H1 (cell line): Measurements from ENCODE around the gene ELAVL1. TPM values are rescaled to one million over a fixed set of nuclear protein-coding genes. Genes with fewer than 3 reads are reported as not detected.

ENCODE experiments used
- CTCF ChIA-PET: fragments of 300-600 bp; sonication (Branson Sonifier 250); formaldehyde crosslinking; loops from one replicate; lab custom pipeline; 2021; ENCODE audit not compliant: partially characterized antibody; lab: Charles Lee
- POLR2A ChIA-PET: fragments of 300-600 bp; sonication (Branson Sonifier 250); formaldehyde crosslinking; loops from one replicate; lab custom pipeline; 2021; ENCODE audit warnings: inconsistent platforms; ENCODE audit not compliant: partially characterized antibody; lab: Charles Lee
- DNase-seq, 2 experiments: peaks; one replicate each; pipeline versions ENCODE4 v3.0.0 to v3.0.0-alpha.2; 2010 to 2022; ENCODE audit warnings: low spot score in 2 of 2, low read depth in 1 of 2, mixed read lengths in 1 of 2
- FAIRE-seq: peaks from 2 replicates; lab custom pipeline; 2011; peaks lifted over from hg19 to GRCh38; lab: Jason Lieb, UNC
- H2AFZ ChIP-seq: 2 replicates; pipeline ENCODE4 v1.8.1; 2012; ENCODE audit warnings: low read length, inconsistent platforms
- H2AK5ac ChIP-seq: 2 replicates; pipeline ENCODE4 v1.6.1; 2013; ENCODE audit warnings: low read depth, low read length
- H2BK120ac ChIP-seq: replicated peaks from 2 replicates; pipeline ENCODE3; 2013; ENCODE audit warnings: low read depth, low read length, inconsistent platforms
- H2BK12ac ChIP-seq: 2 replicates; pipeline ENCODE4 v1.6.1; 2013; ENCODE audit warnings: low read depth, low read length
- H2BK15ac ChIP-seq: 2 replicates; pipeline ENCODE4 v1.6.1; 2013; ENCODE audit warnings: low read length
- H2BK20ac ChIP-seq: 2 replicates; pipeline ENCODE4 v1.6.1; 2013; ENCODE audit warnings: low read length
- H2BK5ac ChIP-seq: 2 replicates; pipeline ENCODE4 v1.6.1; 2013; ENCODE audit warnings: low read depth, low read length
- H3K14ac ChIP-seq: 2 replicates; pipeline ENCODE4 v1.6.1; 2013; ENCODE audit warnings: inconsistent platforms; ENCODE audit not compliant: insufficient read length
- H3K18ac ChIP-seq: 2 replicates; pipeline ENCODE4 v1.6.1; 2013; ENCODE audit warnings: low read length; ENCODE audit errors: extremely low read depth
- H3K23ac ChIP-seq: 2 replicates; pipeline ENCODE4 v1.6.1; 2013; ENCODE audit warnings: inconsistent platforms; ENCODE audit not compliant: insufficient read length
- H3K23me2 ChIP-seq: 2 replicates; pipeline ENCODE4 v1.6.1; 2013; ENCODE audit warnings: low read depth, low read length
- H3K27ac ChIP-seq: 2 replicates; pipeline ENCODE4 v1.6.1; 2011; ENCODE audit warnings: low read depth, low read length, inconsistent platforms
- H3K27me3 ChIP-seq, 4 experiments: replicated peaks in 1 of 4; 1 replicate in 1 of 4; 2 replicates in 3 of 4; pipeline versions ENCODE4 v1.6.1 to v1.8.1; 2011 to 2013; ENCODE audit warnings: low read length in 3 of 4, mild to moderate bottlenecking in 3 of 4, inconsistent platforms in 2 of 4, mixed read lengths in 2 of 4, moderate library complexity in 1 of 4; ENCODE audit not compliant: control insufficient read depth in 3 of 4, insufficient read depth in 3 of 4; ENCODE audit errors: extremely low read depth in 1 of 4
- H3K36me3 ChIP-seq, 4 experiments: 2 replicates each; pipeline versions ENCODE4 v1.6.1 to v1.8.1; 2011 to 2013; ENCODE audit warnings: mild to moderate bottlenecking in 4 of 4, low read length in 3 of 4, moderate library complexity in 2 of 4, control low read depth in 1 of 4, inconsistent platforms in 1 of 4; ENCODE audit not compliant: insufficient read depth in 4 of 4, control insufficient read depth in 2 of 4
- H3K4ac ChIP-seq: replicated peaks from 2 replicates; pipeline ENCODE3; 2013; ENCODE audit warnings: low read length, low read depth, mixed read lengths, inconsistent platforms; ENCODE audit not compliant: insufficient read length
- H3K4me1 ChIP-seq, 4 experiments: replicated peaks in 1 of 4; 1 replicate in 1 of 4; 2 replicates in 3 of 4; pipeline versions ENCODE4 v1.6.1 to v1.8.1; 2011 to 2013; ENCODE audit warnings: low read length in 3 of 4, inconsistent platforms in 2 of 4, mixed read lengths in 1 of 4; ENCODE audit not compliant: insufficient read depth in 4 of 4, control insufficient read depth in 3 of 4
- H3K4me2 ChIP-seq, 2 experiments: 2 replicates each; pipeline versions ENCODE4 v1.6.1 to v1.8.1; 2011 to 2013; ENCODE audit warnings: low read depth in 2 of 2, low read length in 2 of 2, control low read depth in 1 of 2, inconsistent platforms in 1 of 2, mild to moderate bottlenecking in 1 of 2; ENCODE audit not compliant: insufficient read depth in 1 of 2
- H3K4me3 ChIP-seq, 4 experiments: fragments of 200-600, 300-600 bp in 1 of 4; sonication (generic), shearing (Covaris generic), sonication (Bioruptor Twin) in 1 of 4; 2 replicates each; pipeline versions ENCODE4 v1.5.1 to v1.8.1; 2011 to 2016; ENCODE audit warnings: low read length in 4 of 4, low read depth in 3 of 4, control low read depth in 2 of 4, inconsistent platforms in 2 of 4, mild to moderate bottlenecking in 2 of 4, mixed read lengths in 1 of 4, moderate library complexity in 1 of 4; ENCODE audit not compliant: insufficient read depth in 2 of 4; ENCODE audit errors: extremely low read depth in 1 of 4
- H3K56ac ChIP-seq: replicated peaks from 2 replicates; pipeline ENCODE3; 2013; ENCODE audit warnings: low read depth, mild to moderate bottlenecking, mixed read lengths, low read length, inconsistent platforms; ENCODE audit not compliant: insufficient read length
- H3K79me1 ChIP-seq: 2 replicates; pipeline ENCODE4 v1.6.1; 2013; ENCODE audit warnings: low read depth, low read length, control low read depth
- H3K79me2 ChIP-seq, 2 experiments: 2 replicates each; pipeline versions ENCODE4 v1.6.1 to v1.8.1; 2012 to 2013; ENCODE audit warnings: low read length in 2 of 2, mild to moderate bottlenecking in 2 of 2, inconsistent platforms in 1 of 2; ENCODE audit not compliant: insufficient read depth in 2 of 2, control insufficient read depth in 1 of 2
- H3K9ac ChIP-seq, 4 experiments: replicated peaks in 1 of 4; 1 replicate in 1 of 4; 2 replicates in 3 of 4; pipeline versions ENCODE4 v1.6.1 to v1.8.1; 2011 to 2013; ENCODE audit warnings: low read depth in 3 of 4, low read length in 3 of 4, control low read depth in 2 of 4, mild to moderate bottlenecking in 2 of 4, moderate library complexity in 2 of 4, inconsistent platforms in 1 of 4; ENCODE audit errors: extremely low read depth in 1 of 4
- H3K9me3 ChIP-seq, 2 experiments: 2 replicates each; pipeline versions ENCODE4 v1.6.1 to v1.8.1; 2012 to 2013; ENCODE audit warnings: mild to moderate bottlenecking in 2 of 2, moderate library complexity in 2 of 2, control low read depth in 1 of 2, inconsistent platforms in 1 of 2, low read depth in 1 of 2, low read length in 1 of 2, mixed read lengths in 1 of 2; ENCODE audit not compliant: insufficient read depth in 2 of 2
- H4K20me1 ChIP-seq, 2 experiments: replicated peaks in 1 of 2; 2 replicates each; pipeline versions ENCODE3 to v1.8.1; 2011 to 2013; ENCODE audit warnings: inconsistent platforms in 2 of 2, low read length in 2 of 2, mild to moderate bottlenecking in 1 of 2; ENCODE audit not compliant: insufficient read depth in 2 of 2, control insufficient read depth in 1 of 2
- H4K5ac ChIP-seq: 2 replicates; pipeline ENCODE4 v1.6.1; 2013; ENCODE audit warnings: low read length, low read depth, mixed read lengths, inconsistent platforms; ENCODE audit not compliant: insufficient read length
- H4K8ac ChIP-seq: 2 replicates; pipeline ENCODE4 v1.8.0; 2013; ENCODE audit warnings: mild to moderate bottlenecking, moderate library complexity, low read length, inconsistent platforms; ENCODE audit not compliant: insufficient read depth; ENCODE audit errors: extremely low read depth
- H4K91ac ChIP-seq: replicated peaks from 2 replicates; pipeline ENCODE3; 2013; ENCODE audit warnings: low read length, mixed read lengths, inconsistent platforms; ENCODE audit not compliant: insufficient read length
- HDAC2 ChIP-seq, 2 experiments: fragments of 300-600 bp in 1 of 2; sonication (generic) in 1 of 2; IDR thresholded peaks; 2 replicates each; pipeline ENCODE4 v1.6.1; 2011 to 2012; ENCODE audit warnings: low read depth in 2 of 2, low read length in 2 of 2, mild to moderate bottlenecking in 2 of 2, moderate library complexity in 2 of 2, borderline replicate concordance in 1 of 2, inconsistent platforms in 1 of 2
- JUN ChIP-seq: IDR thresholded peaks from 2 replicates; pipeline ENCODE4 v1.6.1; 2011; ENCODE audit warnings: low read depth, mild to moderate bottlenecking, improper control_type of control experiment, low read length
- KDM1A ChIP-seq: fragments of 200-600, 300-600 bp; sonication (generic); IDR thresholded peaks from 2 replicates; pipeline ENCODE4 v1.7.1; 2016; ENCODE audit warnings: mild to moderate bottlenecking, low read length, borderline replicate concordance
- POLR2AphosphoS5 ChIP-seq: IDR thresholded peaks from 2 replicates; pipeline ENCODE4 v1.6.1; 2011; ENCODE audit warnings: low read depth, low read length
- POU5F1 ChIP-seq: IDR thresholded peaks from 2 replicates; pipeline ENCODE4 v1.6.1; 2011; ENCODE audit warnings: low read depth, mild to moderate bottlenecking, low read length, moderate library complexity
- WGBS, 2 experiments: shearing (Covaris generic) in 1 of 2; methylation state at CpG; one replicate each; pipeline versions ENCODE4 v1.1.6 to v1.1.7; 2013 to 2015; ENCODE audit warnings: low lambda C conversion rate in 2 of 2, mixed read lengths in 2 of 2, inconsistent platforms in 1 of 2, low coverage in 1 of 2, missing lambda C conversion rate in 1 of 2; ENCODE audit not compliant: insufficient replicate concordance in 2 of 2, insufficient coverage in 1 of 2, insufficient read length in 1 of 2; ENCODE audit errors: extremely low coverage in 1 of 2, missing lambda C conversion rate in 1 of 2; 5-methylcytosine and 5-hydroxymethylcytosine counted together
- polyA plus RNA-seq, 7 experiments: library from polyadenylated mRNA; depleted of rRNA in 3 of 7; stranded (reverse) in 5 of 7; unstranded in 2 of 7; fragments of >200 nt in 5 of 7; fragments of 200-250 nt in 2 of 7; gene quantifications; 1 replicate in 5 of 7; 2 replicates in 1 of 7; 4 replicates in 1 of 7; pipeline versions ENCODE4 v1.2.1 to v1.2.3, GENCODE V29; 2011 to 2013; ENCODE audit warnings: missing spikeins in 2 of 7, mixed read lengths in 2 of 7
- total RNA-seq: library from RNA; stranded (reverse); fragmentation: NEBNext Ultra II Directional; extraction: Animal tissue kit (Norgen Biotek cat#: 25700); gene quantifications from 2 replicates; pipeline ENCODE4 v1.2.1, GENCODE V29; 2021

Gene ELAVL1
- total and polyA plus RNA-seq, 2 of the 8 experiments (the other 6 are each of a cell fraction or from before 2014, with no cell fraction given): 56.7 to 163 TPM

GRCh38 chr19:7992575-7992974 is 12.9 kb downstream of the ELAVL1 start:
- no peak for FAIRE-seq
- CTCF ChIA-PET: interaction anchor here (1.2 to 1.3 kb wide), 2 partner anchors 9 to 22 kb away, joined by 4 read pairs; no protein-coding TSS in a partner anchor

More at GRCh38 chr19:7992575-7992974, 12.9 kb downstream of the ELAVL1 start:
- no peak overlapping the region for H2AFZ ChIP-seq
- H3K4me1 ChIP-seq: peaks cover 0 to 6% (median 1%) of the 10 kb centered on the region in 4 experiments; a peak in 4 of 7 replicates
- no peak overlapping the region for H3K4me2 ChIP-seq
- no peak overlapping the region for H3K4me3 ChIP-seq
- H3K27me3 ChIP-seq: no peaks in the 10 kb centered on the region
- H3K36me3 ChIP-seq: peaks cover 23 to 43% (median 28%) of the 10 kb centered on the region in 4 experiments; a peak in 7 of 8 replicates
- H2BK20ac ChIP-seq: no peak overlapping the region
- H3K4ac ChIP-seq: no peak overlapping the region
- no peak overlapping the region for H2AK5ac ChIP-seq
- TF ChIP-seq POLR2AphosphoS5: no peak
- no peak for TF ChIP-seq HDAC2 (IDR thresholded peaks at IDR 0.05; ENCODE audit: borderline replicate concordance in 1 of 2, low read depth in 2 of 2, low read length in 2 of 2)
- no peak for TF ChIP-seq JUN
- no peak for TF ChIP-seq KDM1A
- TF ChIP-seq POU5F1: no peak
- H4K8ac ChIP-seq: no peak overlapping the region
- no peaks in the 10 kb centered on the region for H3K23me2 ChIP-seq
- H3K23ac ChIP-seq: no peak overlapping the region
- no peak overlapping the region for H3K9ac ChIP-seq
- H2BK15ac ChIP-seq: no peak overlapping the region
- no peak for DNase-seq
- no peak overlapping the region for H3K56ac ChIP-seq
- no peak overlapping the region for H3K14ac ChIP-seq
- H4K91ac ChIP-seq: no peak overlapping the region
- H2BK120ac ChIP-seq: no peak overlapping the region
- POLR2A ChIA-PET: interaction anchor here (0.8 to 0.9 kb wide), 3 partner anchors 13 to 48 kb away, joined by 3 to 4 read pairs (median 3); partner anchors contain the start of gene ELAVL1
- no peaks in the 10 kb centered on the region for H3K9me3 ChIP-seq
- no peak overlapping the region for H3K27ac ChIP-seq
- 86% methylated on average over 10 of the region's 10 CpGs; no CpG with 5 or more reads in 1 of the 2 experiments for WGBS, 2 experiments
- H3K79me1 ChIP-seq: peaks cover 27% of the 10 kb centered on the region
- H4K5ac ChIP-seq: no peak overlapping the region
- H2BK12ac ChIP-seq: no peak overlapping the region
- H3K18ac ChIP-seq: no peak overlapping the region
- H2BK5ac ChIP-seq: no peak overlapping the region
- H4K20me1 ChIP-seq: peaks cover 44 to 65% of the 10 kb centered on the region in 2 experiments
- peaks cover 42 to 88% of the 10 kb centered on the region in 2 experiments for H3K79me2 ChIP-seq
